SKM-1 treated with dmso at 0.1 percent for 144 hours (cell line): ENCODE data around the gene VAV2.
A peak's percentile ranks its signal among the peaks of the same experiment; 100 is the strongest.

Experiments
- DNase-seq: peaks from one replicate; lab custom pipeline; 2025; ENCODE audit not compliant: unreplicated experiment; lab: John Stamatoyannopoulos, UW

The VAV2 gene

DNA sequence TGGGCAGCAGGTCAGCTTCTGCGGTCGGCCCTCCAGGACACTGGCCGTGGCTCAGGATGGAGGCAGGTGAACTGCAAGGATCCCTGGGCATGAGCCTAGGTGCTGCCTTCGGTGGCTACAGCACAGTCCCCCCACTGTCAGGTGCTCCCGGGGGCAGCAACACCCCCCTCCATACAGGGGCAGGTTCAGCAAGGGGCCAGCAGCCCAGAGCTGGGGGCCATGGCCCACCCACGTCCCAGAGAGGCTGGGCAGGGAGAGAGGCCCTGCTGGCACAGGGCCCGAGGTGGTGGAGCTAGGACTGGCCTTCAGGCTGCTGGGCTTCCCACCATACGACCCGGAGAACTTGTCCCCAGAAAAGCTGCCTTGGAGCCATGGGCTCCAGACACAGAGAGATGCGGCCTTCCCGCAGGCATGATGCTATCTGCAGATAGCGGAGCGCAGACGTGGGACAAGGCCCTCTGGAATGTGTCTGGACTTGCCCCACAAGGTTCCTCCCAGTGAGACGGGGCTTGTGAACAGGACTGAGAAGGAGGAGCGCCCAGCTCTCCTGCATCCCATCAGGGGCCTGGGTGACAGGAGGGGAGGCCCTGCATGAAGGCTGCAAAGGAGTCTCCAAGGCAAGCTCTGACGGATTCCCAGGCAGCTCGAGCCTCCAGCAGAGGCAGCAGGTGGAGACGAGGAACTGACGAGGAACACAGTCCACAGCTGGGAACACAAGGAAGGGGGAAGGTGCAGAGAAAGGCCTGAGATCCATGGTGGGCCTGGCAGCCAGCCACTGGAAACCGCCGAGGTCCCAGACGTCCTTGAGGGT, 111.1 kb downstream of the VAV2 start:
- DNase-seq = no peak

DNA sequence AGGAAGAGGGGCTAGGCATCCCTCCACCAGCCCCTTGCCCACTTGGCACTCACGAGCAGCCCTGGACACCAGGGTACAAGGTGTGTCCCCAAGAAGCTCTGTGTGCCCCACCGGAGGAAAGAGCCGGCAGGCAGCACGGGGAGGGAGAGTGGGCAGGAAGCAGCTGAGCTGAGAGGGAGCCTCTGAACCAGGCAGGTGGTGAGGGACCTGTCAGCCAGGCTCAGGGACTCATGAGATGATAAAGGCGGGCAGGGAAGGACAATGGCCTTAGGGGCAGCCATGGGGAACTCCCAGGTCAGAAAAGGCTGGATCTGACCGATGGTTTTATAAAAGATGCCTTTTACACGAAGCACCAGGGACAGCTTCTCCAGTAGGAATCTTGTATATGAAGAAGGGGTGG, 112.0 kb downstream of the VAV2 start:
- no peak for DNase-seq

DNA sequence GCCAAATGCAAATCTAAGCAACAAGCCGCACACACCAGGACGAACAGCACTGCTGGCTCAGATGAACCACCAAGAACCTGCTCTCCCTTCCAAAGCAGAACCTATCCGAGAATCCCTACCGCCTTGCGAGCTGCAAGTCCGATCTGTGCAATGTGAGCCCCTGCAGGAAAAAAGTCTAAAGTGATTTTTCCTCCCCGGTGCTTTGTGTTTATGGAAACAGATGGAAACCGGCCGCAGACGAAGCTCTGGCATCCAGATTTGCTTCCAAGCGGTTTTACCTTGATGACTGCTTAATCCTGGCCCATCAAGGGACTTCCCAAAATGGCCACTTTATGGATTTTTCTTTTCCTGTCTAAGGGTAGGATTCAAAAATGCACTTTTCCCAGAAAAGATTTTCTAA, 112.5 kb downstream of the VAV2 start:
- no peak for DNase-seq

DNA sequence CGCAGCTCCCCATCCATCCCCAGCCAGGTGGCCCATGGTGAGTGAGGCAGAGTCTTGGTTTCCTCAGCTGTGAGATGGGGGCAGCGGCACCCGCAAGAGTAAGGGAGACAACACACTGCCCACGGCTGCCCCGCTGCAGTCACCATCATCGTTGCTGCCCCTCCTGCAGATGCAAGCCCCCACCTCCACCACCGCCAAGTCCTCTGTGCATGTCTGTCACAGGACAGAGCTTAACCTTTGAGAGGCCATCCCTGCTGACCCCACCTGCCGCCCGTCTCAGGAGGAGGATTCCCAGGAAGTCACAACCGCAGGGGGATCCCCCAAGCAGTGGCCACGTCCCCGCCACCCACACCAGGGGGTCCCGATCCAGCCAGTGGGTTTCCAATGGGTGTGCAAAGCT, 113.7 kb downstream of the VAV2 start:
- no peak for DNase-seq

DNA sequence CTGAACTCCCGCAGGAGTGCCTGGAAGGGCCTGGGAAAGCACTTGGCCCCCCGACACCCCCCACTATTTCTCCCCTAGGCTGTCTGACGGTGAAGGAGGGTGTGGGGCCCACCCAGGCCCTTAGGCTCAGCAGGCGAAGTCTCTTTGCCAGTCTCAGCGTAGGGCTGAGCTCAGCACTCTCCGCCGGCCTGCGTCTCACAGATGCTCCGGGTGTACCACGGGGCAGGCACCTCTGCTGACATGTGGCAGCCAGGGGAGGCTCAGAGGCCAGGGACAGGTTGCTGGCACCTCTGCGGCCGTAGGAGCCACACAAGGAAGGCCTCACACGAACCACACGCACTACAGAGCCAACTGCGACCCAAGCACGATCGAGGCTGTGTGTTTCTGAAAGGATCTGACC, 114.2 kb downstream of the VAV2 start:
- DNase-seq = no peak

- DNase-seq = no peak
These were observed 114.8 kb downstream of the VAV2 start for GRCh38 chr9:133877327-133877726.

DNA sequence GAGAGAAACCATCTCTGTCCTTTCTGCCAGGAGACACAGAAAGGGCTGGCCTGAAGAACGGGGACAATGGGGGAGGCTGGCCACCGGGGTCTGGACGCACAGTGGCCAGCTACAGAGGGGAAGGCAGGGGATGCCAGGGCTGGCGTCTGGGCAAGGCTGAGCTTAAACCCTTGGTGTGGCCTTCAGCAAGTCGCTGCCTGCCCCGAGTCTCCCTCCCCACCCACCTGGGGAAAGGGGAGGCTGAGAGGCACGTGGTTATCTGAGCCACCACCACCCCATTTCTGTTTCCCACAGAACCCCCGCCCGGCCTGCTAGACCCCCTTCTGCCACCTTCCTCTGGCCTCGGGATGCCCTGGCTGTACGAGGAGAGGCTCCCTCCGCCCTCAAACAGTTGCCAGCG, 115.3 kb downstream of the VAV2 start:
- peak; percentile 98 for DNase-seq

DNA sequence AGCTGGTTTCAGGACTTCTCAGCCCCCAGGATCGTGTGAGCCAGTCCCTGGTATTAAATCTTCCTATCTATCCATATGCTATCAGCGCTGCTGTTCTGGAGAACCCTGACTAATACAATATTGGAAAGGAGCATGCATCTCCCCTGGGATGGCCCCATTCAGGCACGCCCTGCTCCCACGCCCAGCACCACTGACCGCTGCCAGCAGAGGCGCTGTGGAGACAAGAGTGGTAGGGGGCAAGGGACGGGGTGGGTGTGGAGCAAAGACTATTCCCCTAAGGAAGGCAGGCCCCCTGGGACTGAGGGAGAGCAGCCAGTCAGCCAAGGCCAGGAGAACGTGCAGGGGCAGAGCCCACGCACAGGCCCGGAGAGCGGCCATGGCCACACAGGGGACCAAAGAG, 116.0 kb downstream of the VAV2 start:
- DNase-seq = no peak

DNA sequence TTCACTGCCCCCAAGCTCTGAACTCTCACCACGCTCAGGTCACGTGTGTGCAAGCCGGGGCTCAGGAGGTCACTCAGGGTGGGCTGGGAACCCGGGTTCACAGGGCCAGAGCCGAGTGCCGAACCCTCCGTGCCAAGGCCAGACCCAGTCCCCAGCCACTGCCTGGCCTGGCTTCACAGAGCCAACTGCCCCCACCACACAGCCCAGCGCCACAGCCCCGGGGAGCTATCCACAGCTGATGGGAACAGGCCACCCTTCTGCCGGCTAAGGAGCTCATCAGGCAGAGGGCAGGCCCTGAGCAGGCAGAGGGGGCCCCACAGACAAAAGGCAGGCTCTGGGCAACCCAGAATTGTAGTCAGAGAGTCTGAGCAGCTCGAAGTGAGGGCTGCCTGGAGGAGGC, 117.0 kb downstream of the VAV2 start:
- DNase-seq = no peak

DNA sequence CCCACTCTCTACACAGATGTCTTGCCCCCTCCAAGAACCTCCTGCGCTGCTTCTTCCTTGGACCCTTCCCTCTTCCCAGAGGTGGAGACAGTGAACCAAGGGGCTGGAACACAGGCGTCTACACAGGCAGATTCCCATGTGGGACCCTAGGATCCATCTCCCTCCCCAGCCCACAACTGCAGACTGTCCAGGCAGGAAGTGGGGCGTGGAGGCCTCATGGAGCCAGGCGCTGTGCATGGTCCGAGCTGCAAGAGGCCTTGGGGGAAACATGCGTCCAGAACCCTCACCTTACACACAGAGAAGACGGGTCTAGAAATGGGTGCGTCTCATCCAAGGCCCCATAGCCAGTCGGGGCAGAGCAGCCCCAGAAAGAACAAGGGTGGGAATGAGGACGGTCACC, 117.5 kb downstream of the VAV2 start:
- no peak for DNase-seq

GRCh38 chr9:133874060-133874657, 118.0 kb downstream of the VAV2 start:
- DNase-seq = no peak

DNA sequence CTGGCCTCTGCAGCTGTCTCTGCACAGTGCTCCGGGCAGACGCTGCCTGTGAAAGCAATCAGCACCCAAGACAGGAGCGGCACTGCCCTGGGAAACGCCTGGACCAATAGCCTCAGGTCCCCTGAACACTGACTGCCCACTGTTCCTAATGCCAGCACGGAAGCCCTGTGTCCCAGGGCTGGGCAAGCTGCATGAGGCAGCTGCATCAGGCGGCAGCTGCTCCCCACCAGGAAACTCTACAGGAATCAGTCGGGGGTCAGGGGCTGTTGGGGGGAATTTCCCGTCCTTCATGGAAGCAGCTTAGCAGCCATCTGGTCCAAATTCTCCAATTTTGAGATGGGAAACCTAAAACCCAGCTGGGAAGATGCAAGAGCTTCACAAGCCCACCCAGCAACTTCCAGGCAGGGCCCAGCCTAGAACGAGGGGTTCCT, 118.6 kb downstream of the VAV2 start:
- DNase-seq = no peak

DNA sequence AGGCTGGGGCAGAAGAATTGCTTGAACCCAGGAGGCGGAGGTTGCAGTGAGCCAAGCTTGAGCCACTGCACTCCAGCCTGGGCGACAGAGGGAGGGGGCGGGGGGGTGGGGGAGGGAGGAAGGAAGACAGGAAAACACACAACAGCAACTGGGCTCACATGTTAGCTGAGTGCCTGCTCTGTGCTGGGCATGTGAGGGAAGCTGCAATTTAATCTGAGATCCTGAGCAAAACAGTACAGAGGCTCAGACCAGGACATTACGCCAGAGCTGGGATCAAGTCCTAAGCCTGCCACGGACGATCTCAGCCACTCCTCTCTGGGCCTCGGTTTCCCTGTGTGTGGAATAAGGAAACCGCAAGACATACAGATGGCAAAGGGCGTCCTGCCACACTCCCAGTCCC, 119.1 kb downstream of the VAV2 start:
- DNase-seq = no peak

DNA sequence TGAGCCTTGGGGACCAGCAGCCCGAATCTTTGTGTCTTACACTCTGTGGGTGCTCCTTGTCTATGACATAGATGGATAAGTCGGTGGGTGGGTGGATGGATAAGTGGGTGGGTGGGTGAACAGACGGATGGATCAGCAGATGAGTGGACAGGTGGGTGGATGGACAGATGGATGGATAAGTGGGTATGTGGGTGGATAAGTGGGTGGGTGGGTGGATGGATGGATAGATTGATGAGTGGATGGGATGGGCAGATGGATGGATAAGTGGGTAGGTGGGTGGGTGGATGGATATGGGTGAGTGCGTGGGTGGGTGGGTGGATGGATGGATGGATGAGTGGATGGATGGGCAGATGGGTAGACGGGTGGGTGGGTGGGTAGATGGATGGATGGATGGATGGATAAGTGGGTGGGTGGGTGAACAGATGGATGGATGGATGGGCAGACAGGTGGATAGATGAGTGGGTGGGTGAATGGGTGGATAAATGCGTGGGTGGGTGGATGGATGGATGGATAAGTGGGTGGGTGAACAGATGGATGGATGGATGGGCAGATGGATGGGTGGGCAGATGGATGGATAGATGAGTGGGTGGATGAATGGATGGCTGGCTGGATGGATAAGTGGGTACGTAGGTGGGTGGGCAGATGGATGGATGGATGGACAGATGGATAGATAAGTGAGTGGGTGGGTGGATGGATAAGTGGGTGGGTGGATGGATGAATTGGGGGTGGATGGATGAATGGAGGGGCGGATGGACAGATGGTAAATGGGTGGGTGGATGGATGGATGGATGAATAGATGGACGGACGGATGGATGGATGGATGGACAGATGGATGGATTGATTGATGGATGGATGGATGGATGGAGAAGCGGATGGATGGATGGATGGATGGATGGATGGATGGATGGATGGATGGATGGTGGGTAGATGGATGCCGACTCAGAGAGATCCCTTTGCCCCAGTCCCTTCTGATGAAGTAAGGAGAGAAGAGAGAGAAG, 121.2 kb downstream of the VAV2 start:
- no peak for DNase-seq

DNA sequence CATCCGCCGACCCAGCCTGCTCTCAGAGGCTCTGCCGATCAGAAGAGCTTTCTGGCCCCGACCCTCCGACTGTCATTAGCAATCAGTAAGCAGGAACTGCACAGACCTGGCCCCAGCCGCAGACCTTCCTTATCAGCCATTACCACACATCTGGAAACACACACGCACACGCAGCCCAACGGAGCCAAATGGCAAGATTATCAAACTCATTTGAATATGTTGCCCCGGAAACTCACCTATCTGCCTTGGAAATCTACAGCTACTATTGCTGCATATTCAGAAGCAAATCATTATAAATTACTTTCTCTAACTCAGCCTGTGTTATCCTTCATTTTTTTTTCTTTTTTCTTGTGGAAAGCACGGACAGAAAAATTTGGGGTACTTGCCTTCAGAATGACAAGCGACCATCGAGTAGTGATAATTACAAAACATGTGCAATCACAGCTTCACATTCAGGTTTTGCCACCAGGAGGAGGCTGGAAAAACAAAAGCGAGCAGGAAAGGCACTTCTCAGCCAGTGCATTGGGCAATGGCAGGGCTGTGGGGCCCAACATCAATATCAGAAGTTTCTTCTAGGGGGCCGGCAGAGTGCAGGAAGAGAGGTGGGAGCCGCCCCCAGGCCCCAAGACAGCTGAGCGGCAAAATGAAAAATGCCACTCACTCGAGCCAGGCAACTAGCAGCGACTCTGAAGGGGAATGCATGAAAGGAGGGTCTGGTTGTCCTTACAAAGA, 122.3 kb downstream of the VAV2 start:
- DNase-seq = no peak

DNA sequence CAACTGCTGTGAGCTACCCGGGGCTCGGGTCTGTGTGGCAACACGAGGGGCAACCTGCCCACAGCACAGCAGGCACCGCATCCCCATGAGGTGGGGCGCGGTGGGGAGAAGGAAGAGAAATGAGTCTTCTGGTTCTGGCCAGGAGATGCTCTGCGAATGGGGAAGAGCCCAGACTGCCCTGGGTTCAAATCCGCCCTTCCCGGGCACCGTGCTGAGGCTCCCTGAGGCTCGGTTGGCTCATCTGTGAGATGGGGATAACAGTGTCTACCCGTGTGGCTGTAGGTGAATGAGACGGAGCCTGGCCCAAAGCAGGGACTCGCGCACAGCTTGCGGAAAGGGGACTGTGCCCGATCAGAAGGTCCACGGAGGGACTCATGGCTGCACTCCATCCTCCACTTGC, 123.9 kb downstream of the VAV2 start:
- no peak for DNase-seq

DNA sequence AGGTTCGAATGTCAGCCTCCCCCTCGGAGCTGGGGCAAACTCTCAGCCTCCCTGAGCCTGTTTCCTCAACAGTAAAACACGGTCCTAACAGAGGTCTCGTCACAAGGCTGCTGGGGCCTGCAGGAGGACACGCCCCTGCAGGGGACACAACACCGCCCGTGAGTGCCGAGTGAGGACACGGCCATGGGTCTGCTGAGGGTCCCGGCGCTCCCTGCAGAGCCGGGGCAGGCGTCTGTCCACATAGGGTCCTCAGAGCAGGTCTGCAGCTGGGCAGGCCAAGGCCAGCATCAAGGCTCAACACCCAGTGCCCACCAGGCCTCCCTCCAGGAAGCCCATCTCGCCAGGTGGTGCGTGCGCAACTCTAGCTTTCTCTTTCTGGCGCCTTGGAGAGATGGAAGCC, 125.2 kb downstream of the VAV2 start:
- DNase-seq = no peak

DNA sequence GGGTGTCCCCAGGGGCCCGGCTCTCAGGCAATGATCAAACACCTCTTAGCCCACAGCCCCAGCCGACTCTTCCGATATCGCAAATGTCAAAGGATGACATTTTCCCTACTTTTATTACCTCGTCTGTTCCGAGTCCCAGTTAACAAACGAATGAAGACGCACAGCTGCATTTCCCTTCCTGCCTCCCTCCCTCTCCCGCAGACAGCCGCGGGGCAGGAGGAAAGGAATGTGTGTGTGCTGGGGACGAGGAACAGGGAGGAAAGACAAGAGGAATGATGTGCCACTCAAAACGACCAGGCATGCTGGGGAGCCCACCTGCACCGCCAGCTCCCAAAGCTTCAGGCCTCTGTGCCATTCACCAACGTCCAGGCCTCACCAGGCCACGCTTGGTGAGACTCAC, 128.1 kb downstream of the VAV2 start:
- DNase-seq = no peak

- no peak for DNase-seq
These were observed 128.9 kb downstream of the VAV2 start for GRCh38 chr9:133863257-133863592.

- DNase-seq = peak; percentile 84
These were observed 129.4 kb downstream of the VAV2 start for GRCh38 chr9:133862585-133863256.

GRCh38 chr9:133861692-133862091, 130.4 kb downstream of the VAV2 start:
- no peak for DNase-seq
